Stimulated activated CD8-positive, alpha-beta memory T cell treated with anti-CD3 and anti-CD28 coated beads, Interleukin-7, amount 100 ng/mL, for 1 hour (primary cell): ENCODE results near the gene SH2D2A.

Experiments used
- DNase-seq, 2 donors: peaks; one replicate each; pipeline ENCODE4 v3.0.0-alpha.2; 2020; ENCODE audit warnings: low read depth in 2 of 2

SH2D2A gene

GRCh38 chr1:156823210-156823790 lies 6.7 kb upstream of the SH2D2A start:
- no peak for DNase-seq

- no peak for DNase-seq
Measured at GRCh38 chr1:156822680-156823079, 6.0 kb upstream of the SH2D2A start.

DNA sequence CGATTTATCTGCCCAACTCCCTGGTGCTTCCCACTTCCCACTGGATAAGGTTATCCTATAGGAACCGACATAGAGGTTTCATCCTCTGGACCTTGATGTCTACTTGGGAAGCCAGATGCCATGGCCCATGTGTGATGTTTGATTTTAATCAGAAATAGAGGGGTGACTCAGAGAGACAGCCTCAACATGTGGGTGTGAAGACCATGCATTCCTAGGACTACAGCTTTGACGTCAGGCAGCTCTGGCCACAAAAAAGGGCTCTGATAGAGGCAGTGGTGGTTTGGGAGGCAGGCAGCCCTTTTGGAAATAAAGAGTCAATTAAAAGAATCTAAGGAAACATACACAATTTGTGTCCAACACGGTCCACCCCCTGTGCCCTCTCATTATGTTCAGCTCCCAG lies 5.2 kb upstream of the SH2D2A start:
- DNase-seq = no peak

DNA sequence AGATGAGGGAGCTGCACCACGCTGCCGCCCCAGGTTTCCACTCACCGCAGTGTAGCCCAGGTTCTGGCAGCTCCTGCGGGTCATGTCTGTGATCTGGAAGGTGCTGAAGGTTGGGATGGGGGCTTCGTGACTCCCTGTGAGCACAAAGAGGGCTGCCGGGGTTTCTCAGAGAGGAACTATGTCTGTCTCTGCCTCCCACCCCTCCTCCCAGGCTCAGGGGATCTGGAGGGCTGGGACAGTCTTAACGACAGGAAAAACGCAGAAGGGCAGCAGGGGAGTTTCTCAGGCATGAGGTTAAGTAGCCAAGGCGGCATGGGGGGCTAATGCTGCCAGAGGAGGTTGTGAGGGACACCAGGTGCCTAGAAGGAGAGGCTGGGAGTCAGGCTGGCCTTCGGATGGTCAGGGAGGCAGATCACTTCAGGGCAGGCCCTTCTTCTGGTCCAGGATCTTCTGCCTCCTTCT lies 656 bp downstream of the SH2D2A start:
- DNase-seq = no peak

- DNase-seq = no peak
Measured at GRCh38 chr1:156815307-156815826, 1.3 kb downstream of the SH2D2A start.

- no peak for DNase-seq
Measured at GRCh38 chr1:156814571-156815260, 1.9 kb downstream of the SH2D2A start.

GRCh38 chr1:156813750-156814570 lies 2.7 kb downstream of the SH2D2A start:
- DNase-seq = peak in 1 of 2 donors; percentile 52

- no peak for DNase-seq
Measured at GRCh38 chr1:156813298-156813697, 3.4 kb downstream of the SH2D2A start.

- no peak for DNase-seq
Measured at GRCh38 chr1:156812293-156812990, 4.2 kb downstream of the SH2D2A start.

DNA sequence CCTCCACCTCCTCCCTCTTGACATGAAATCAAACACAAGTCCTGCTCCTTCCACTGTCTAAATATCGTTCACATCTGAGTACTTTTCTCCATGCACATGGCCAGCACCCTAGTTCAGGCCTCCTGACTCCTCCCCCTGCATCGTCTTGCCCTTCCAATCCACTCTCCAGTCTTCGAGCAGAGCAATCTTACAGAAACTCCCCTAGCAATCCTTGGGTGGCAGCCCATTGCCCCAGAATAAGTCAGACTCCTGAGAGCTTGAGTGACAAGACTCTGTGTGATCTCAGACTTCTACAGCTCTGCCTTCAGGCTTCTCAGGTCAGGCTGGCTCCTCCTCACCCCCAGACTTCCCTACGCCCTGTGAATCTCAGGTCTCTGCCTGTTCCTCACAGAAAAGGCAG lies 5.5 kb downstream of the SH2D2A start:
- no peak for DNase-seq

GRCh38 chr1:156809711-156810366 lies 6.8 kb downstream of the SH2D2A start:
- DNase-seq = no peak

- no peak for DNase-seq
Measured at GRCh38 chr1:156809281-156809680, 7.4 kb downstream of the SH2D2A start.

DNA sequence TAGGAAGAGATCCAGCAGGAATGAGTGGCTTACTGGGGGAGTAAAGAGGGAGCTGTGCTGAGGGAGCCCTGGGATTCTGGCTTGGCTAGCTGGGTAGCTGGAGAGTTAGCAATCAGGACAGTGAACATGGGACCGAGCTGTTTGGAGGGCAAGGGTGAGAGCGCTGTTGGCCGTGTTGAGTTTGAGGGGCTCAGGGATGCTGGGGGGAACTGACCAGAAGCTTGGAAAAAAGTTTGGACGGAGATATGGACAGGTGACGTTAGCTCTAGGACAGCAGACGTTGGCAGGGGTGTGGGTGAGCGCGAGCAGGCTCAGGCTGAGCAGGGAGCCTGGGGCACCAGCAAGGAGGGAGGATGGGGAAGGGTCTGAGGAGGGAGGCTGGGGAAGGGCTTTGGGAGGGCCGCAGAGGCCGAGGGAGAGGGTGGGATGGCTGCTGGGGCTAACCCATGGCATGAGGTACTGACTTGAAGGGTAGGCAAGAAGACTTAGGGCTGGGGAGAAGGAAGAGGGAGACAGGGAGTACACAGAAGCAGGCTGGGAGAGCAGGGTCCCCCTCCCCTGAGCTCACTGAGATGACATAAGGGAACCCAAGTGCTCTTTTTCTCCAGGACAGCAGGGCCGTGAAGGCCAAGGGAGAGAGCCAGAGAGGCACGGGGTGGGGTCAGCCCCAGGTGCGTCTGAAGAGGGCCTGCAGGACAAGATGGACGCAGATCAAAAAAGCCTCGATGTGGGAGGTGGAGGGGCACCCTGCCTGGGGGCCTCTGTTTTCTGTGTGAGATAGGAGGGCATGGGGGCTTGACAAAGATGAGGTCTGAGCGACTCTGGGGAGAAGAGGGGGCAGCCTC lies 8.2 kb downstream of the SH2D2A start:
- no peak for DNase-seq

GRCh38 chr1:156807627-156808026 lies 9.0 kb downstream of the SH2D2A start:
- no peak for DNase-seq

GRCh38 chr1:156806512-156807440 lies 9.9 kb downstream of the SH2D2A start:
- no peak for DNase-seq

DNA sequence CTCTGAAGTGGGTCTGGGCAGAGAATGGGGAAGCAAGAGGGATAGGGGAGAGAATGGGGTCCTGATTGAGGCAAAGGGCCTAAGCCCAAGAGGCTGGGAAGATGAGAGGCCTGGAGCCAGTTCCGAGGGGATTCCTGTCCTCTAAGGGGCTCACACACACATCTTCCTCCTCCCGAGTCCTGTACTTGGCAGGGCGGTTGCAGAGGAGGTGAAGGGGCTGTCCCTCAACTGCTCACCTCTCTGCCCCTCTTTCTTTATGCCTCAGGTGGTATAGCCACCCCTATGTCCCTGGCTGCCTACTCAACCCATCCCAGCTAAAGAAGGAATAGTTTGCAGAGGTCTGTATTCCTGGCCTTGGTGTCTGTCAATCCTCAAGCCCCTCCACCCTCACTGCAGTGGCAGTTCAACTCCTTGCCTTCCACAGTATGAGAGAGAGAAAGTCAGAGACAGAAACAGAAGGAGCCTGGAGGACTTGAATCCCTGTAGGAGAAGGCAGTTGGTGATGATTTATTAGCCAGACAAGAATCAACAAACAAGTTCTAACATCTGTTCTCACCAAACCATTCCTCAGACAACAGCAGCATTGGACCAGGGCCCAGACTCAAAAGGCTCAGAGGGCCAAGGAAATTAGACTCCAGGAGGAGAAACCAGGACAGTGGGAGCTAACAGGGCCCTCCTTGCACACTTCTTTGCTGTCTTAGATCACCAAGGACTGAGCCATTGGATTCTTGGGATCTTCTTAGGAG lies 10.7 kb downstream of the SH2D2A start:
- no peak for DNase-seq

DNA sequence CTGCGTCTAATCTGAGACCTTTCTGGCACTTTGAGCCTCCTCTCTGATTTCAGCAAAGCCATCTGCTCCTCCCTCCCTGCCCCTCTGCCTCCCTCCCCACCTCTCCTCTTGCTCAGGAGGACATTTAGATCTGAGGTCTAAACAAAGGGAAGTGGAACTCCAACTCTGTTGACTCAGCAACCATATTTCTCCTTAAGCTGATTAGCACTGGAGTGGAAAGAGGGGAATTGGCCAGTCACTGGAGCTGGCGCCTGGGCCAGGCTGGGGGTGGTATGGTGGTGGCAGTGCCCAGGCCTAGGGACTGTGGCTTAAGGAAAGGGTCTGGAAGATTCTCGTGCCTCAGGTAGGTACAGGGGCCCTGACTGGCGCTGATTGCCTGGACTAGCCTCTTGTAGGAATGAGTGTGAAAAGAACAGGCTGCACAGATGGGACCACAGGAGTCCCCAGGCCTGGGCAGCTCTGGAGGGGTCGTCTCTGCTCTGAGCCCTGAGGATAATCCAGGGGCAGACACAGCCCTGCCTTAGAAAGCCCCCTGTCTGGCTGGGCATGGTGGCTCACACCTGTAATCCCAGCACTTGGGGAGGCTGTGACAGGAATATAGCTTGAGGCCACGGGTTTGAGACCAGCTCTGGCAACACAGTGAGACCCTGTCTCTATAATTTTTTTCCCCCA lies 11.9 kb downstream of the SH2D2A start:
- no peak for DNase-seq

DNA sequence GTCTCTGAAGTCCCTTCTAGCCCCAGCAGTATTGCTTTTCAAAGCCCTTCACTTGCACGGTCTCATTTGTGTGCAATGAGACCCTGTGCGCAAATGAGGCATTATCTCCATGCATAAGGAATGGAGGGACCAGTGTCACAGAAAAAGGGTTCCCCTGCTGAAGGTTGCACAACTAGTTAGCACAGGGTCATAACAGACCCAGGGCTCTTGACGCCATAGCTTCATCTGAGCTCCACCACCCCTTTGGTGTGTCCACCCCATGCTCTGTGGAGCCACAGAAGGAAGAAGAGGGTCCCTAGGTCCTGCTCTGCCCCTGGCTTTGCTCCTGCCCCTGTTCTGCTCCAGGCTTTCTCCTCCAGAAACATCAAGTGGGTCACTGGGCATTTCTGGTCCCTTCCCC lies 12.6 kb downstream of the SH2D2A start:
- DNase-seq = no peak
